Fibroblast of skin of left biceps (primary cell): ENCODE data around the gene NTM.

Experiments
- DNase-seq, 2 experiments: peaks; one replicate each; pipeline ENCODE4 v3.0.0-alpha.2; 2013; ENCODE audit warnings: low read depth in 2 of 2

Gene NTM

DNA sequence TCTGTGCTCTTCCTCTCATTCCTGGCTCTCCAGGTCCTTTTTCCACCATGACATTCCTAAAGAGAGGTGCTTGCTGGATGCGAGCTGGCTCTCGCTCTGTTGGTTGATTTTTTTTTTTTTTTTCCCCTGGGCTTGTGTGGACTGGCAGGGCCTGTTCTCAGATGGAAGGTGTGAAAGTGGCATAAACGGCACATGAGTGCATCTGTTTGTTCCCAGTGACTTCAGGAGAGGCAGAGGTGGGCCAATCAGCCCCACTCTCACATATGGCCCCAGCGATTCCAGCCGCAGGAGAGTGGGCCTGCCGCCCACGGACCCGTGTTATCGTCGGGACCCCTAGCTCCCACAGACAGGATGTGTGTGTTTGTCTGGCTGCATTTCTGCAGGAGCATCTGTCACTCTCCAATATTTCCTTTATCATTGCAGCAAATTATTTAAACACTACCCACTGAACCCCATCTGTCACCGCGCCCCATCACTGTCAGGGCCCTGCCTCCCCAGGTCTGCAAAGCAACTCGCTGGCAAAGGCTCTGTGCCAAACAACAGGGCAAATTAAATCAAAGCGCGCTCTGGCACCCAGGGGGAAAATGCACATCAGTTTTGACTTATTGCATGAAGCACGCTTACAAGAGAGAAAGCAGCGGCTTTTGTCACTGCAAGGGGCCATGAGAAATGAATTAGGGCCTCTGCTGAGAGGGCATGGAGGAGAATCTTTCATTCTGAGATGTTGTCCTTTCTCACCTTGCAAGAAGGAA is 886.3 kb downstream of the NTM start:
- DNase-seq, result no peak

DNA sequence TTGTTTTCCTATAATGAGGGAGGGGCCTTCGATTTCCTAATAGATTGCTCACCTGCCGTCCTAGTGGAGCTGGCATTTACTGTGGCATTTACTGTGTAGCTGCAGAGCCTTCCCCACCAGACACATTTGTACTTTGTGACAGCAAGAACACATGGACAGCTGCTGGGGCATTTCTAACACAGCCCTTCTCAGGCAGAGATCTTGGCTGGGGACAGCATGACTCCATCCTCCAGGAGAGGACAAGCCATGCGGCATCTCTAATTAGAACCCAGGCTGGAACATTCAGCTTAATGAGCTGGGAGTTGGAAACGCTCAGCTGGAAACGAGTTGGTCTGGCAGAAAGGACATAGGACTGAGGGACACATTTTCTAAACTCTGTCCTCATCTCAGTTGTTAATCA is 887.5 kb downstream of the NTM start:
- no peak for DNase-seq

GRCh38 chr11:132258875-132259274 is 888.5 kb downstream of the NTM start:
- peak; percentile 68 to 71 for DNase-seq

DNA sequence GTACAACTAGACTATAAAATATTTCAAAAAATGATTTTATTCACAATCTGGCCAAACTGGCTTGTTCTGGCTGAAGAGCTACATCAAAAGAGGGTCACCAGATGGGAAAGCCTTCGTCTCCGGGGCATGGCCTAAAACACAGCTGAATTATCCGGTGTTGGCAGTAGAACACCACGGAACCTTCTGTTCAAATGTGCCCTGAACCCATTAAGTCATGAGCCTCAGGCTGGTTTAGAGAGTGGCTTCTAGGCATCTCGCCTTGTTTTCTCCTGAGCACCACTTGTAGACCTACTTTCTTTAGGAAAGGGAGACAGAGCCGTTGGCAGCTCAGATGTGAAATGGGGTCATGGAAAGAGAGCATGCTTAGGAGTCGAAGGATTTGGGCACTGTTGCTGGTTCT is 890.2 kb downstream of the NTM start:
- no peak for DNase-seq

GRCh38 chr11:132263241-132263640 is 892.8 kb downstream of the NTM start:
- DNase-seq, result no peak

GRCh38 chr11:132263875-132264274 is 893.5 kb downstream of the NTM start:
- no peak for DNase-seq

DNA sequence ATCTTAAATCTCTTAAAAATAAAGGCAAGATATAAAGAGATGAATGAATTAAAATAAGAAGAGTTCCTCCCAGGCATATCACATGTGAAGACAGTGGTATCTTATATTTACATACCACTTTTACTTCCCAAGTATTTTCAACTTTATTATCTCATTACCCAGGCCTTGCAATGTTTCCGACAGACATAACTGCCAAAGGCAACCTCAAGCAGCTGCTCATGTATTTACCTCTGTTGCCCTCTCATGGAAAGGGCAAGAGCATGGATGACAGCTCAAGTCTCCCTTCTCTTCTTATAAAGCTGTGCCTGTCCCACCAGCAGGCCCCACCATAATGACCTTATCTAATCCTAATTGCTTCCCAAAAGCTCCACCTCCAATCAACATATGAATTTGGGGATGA is 894.2 kb downstream of the NTM start:
- DNase-seq, result no peak

DNA sequence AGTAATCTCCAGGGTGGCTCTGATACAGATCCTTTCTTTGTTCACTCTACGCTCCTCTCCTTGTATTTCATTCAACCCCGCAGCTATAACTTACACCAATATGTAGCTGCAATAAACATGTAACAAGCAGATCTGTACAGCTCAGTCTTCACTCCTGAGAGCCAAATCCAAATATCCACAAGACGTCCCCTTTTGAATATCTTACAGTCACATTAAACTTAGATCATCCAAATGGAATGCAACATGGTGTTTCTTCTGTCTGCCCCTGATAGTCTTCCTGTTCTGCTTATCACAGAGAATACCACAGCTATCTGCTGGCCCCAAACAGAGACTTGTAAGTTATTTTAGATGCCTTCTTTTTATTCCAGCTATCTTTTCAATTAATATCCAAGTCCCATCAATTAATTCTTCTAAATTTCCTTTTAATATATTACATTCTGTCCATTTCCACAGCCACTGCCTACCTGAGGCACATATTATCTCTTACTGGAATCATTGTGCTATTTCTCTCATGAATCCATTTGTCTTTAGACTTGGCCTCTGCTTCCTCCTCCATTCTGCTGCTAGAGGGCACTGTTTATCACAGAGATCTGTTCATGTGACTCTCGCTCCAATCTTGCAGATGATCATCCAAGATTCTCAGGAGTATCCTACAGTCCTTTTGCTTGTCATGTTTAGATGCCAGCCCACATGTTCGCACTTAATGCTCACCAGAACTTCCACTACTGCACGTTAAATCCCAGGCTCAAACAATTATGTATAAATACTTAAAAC is 908.6 kb downstream of the NTM start:
- DNase-seq, result peak; percentile 13 to 16

DNA sequence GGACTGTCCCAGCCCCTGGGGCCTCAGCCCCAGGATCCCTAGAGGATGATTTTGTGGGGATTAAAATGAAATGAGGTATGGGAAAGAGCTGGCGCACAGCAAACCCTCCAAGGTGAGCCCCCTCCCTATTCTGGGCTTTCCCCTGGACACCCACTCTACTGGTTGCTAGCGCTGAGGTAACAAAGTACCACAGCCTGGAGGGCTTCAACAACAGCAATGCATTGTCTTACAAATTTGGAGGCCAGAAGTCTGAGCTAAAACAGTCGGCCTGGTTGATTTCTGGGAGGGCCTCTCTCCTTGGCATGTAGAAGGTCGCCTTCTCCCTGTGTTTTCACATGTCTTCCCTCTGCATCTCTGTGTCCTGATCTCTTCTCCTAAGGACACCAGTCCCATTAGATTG is 913.6 kb downstream of the NTM start:
- DNase-seq, result no peak

- no peak for DNase-seq
Measured at GRCh38 chr11:132284611-132285010, 914.2 kb downstream of the NTM start.

- no peak for DNase-seq
Measured at GRCh38 chr11:132285631-132286030, 915.2 kb downstream of the NTM start.

- no peak for DNase-seq
Measured at GRCh38 chr11:132286106-132286505, 915.7 kb downstream of the NTM start.

DNA sequence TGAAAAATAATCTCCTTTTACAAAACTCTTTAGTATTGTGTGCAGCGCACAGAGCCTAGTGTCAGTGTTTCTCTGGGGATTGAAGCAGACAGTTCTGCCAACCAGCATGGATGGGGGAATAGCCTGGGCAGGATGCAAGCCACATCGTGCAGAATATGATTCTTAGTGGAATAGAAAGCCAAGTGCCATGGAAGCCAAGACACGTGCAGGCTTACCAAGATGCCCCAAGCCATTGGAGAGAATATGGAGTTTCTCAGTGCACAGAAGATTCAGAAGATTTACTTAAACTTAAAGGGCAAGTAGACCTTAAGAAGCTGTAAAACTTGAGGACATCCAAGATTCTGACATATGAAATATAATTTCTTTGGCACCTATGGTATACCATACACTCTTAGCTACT is 917.6 kb downstream of the NTM start:
- no peak for DNase-seq

DNA sequence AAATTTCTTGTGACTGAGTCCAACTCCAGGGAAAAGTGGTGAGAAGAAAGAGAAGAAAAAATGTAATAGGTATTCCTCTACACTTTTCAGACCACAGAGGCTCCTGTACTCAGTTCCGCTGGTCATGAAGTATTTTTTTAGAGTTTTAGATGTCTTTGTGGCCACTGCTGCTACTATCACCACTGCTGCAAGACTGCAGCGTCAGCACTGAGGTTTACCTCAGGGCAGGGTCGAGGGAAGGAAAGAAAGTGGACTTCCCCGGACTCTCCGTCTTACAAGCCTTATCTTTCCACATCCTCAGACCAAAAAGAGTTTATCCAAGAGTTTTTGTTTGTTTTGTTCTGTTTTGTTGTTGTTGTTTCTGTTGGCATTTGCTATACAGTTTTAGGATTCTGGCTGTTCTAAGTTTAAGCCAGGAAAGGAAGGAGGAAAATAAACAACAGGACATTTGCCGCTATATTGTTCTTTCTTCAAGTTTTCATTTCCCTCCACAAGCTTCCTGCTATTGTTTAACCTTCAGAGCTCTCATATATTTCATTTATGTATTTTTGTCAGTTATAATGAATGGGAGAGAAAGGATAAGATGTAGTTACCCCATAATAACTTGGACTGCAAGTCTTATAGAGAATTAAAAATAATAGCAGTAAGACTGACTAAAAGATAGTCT is 919.3 kb downstream of the NTM start:
- no peak for DNase-seq

DNA sequence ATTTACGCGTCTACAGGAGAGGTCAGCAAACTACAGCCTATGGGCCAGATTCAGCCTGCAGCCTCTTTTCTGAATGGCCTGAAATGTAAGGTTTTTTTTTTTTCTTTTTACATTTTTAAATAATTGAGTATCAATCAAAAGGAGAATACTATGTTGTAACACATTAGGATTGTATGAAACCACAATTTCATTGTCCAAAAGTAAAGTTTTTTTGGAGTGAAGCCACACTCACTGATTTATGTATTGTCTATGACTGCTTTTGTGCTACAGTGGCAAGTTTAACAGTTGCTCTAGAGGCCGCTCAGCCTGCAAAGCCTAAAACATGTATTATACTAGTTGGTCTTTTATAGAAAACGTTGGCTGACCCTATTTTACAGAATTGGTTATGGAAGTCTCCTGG is 923.2 kb downstream of the NTM start:
- DNase-seq, result no peak

- DNase-seq, result no peak
Measured at GRCh38 chr11:132296946-132297610, 926.7 kb downstream of the NTM start.

GRCh38 chr11:132298357-132298756 is 927.9 kb downstream of the NTM start:
- no peak for DNase-seq

DNA sequence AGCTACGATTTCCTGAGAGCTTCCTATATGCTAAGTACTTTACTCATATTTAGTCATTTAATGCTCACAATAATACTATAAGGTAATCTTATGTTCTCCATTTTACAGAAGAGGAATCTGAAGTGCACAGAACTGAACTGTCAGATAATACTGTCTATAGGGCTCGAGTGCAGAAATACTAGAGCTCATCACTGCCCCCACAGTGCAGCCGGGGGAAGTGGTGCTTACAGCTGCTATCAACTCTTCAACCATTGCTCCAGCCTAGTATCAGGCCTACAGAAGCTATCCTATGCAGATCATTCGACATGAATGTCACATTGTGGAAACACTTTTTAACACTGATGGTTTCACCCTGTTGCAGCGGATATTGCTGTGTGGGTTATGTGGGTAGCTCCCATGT is 929.9 kb downstream of the NTM start:
- DNase-seq, result no peak

GRCh38 chr11:132301465-132301864 is 931.0 kb downstream of the NTM start:
- DNase-seq, result no peak

DNA sequence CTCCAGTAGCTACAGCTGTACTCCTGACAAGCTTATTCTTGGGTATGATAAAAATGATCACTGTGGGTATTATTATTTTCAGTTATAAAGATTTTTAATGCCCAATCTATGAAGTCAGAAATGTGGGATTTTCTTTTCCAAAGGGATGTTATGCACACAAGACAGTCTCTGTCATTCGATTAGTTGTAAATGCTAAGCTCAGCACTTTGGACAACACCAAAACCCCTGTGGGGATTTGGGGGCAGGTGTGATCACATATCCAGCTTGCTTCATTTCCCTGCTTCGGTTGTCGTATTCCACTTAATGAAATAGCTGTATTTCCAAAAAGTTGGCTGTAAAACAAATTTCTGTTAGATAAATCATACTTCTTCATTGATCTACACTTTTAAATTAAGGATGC is 931.5 kb downstream of the NTM start:
- DNase-seq, result no peak

DNA sequence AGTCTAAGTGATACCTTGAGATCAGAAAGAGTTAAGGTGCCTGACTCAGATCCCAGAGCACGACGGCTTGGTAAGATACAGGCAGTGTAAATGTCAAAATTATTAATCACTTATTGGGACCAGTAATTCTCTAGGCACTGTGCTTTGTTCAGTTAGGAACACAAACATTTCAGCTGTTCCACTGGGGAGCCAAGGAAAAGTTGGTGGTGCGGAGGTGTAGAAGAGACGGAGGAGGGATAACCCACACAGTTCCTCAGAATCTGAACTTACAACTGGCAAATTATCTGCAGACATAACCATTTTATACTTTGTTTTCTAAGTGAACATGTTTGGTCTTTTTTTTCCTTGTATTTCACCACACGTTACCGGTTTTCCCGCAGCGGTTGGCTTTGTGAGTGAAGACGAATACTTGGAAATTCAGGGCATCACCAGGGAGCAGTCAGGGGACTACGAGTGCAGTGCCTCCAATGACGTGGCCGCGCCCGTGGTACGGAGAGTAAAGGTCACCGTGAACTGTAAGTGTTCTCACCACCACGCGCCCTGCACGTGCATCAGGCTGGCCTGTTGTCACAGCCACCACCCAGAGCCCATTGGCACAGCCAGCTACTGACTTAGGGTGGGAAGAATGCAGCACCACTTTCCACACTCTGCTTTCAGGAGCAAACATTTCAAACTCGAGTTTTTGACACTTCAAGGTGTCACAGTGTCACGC is 937.0 kb downstream of the NTM start:
- no peak for DNase-seq
